Naive B cell (primary cell): Measurements from ENCODE around the gene GAB2. TPM values are rescaled to one million over a fixed set of nuclear protein-coding genes. Genes with fewer than 3 reads are reported as not detected.
"Not testable (repeated sequence)": the region's sequence is repeated elsewhere in the genome, so short reads cannot be mapped to it uniquely, and the experiment has no call there.

ENCODE experiments used
- ATAC-seq, 2 donors: fragments of 150-1000 bp; cut with Tn5 transposase; 2 replicates each; pipeline ENCODE4 v1.10.0; 2021; ENCODE audit warnings: low read depth in 2 of 2, mild to moderate bottlenecking in 2 of 2, moderate library complexity in 2 of 2
- DNase-seq: peaks from one replicate; pipeline ENCODE4 v3.0.0; 2022
- H3K27ac Mint-ChIP-seq, 6 donors: one replicate each; pipeline ENCODE4 v1.8.0; 2020 to 2022; ENCODE audit warnings: mild to moderate bottlenecking in 6 of 6, mixed read lengths in 6 of 6, moderate library complexity in 5 of 6, inconsistent platforms in 2 of 6
- H3K27me3 Mint-ChIP-seq, 3 donors: one replicate each; pipeline ENCODE4 v1.8.0; 2021 to 2022; ENCODE audit warnings: mixed read lengths in 3 of 3, mild to moderate bottlenecking in 1 of 3
- H3K36me3 Mint-ChIP-seq, 2 donors: one replicate each; pipeline ENCODE4 v1.8.0; 2020 to 2022; ENCODE audit warnings: mixed read lengths in 2 of 2, inconsistent platforms in 1 of 2, mild to moderate bottlenecking in 1 of 2
- H3K4me1 Mint-ChIP-seq, 3 donors: one replicate each; pipeline ENCODE4 v1.8.0; 2020 to 2022; ENCODE audit warnings: mixed read lengths in 3 of 3, inconsistent platforms in 1 of 3, mild to moderate bottlenecking in 1 of 3, moderate library complexity in 1 of 3
- H3K4me3 Mint-ChIP-seq, 8 donors: one replicate each; pipeline ENCODE4 v1.8.0; 2020 to 2022; ENCODE audit warnings: mild to moderate bottlenecking in 8 of 8, mixed read lengths in 8 of 8, moderate library complexity in 8 of 8, inconsistent platforms in 2 of 8
- H3K9me3 Mint-ChIP-seq, 7 donors: one replicate each; pipeline ENCODE4 v1.8.0; 2020 to 2022; ENCODE audit warnings: mixed read lengths in 7 of 7, mild to moderate bottlenecking in 5 of 7, inconsistent platforms in 2 of 7, moderate library complexity in 1 of 7
- polyA plus RNA-seq, 6 donors: library from polyadenylated mRNA; unstranded; fragments of 300-500 nt; fragmentation: Illumina TruSeq; gene quantifications; one replicate each; pipeline ENCODE4 v1.2.3, GENCODE V29; 2021; ENCODE audit warnings: low read depth in 6 of 6

Gene GAB2
- polyA plus RNA-seq, 6 donors from 2014 or later, result 0.71 to 4.2 (median 2.2) TPM

GRCh38 chr11:78241475-78241874 lies 176.1 kb downstream of the GAB2 start:
- H3K4me3 Mint-ChIP-seq, result no peak overlapping the region
- DNase-seq, result no peak
- peaks cover 8 to 15% (median 10%) of the 10 kb centered on the region in 3 donors for H3K4me1 Mint-ChIP-seq
- peaks cover 11 to 38% (median 25%) of the 10 kb centered on the region in 7 donors for H3K9me3 Mint-ChIP-seq
- no peak for ATAC-seq
- no peaks in the 10 kb centered on the region for H3K27me3 Mint-ChIP-seq
- H3K36me3 Mint-ChIP-seq, result peaks cover 8 to 32% of the 10 kb centered on the region in 2 donors
- no peak overlapping the region for H3K27ac Mint-ChIP-seq

DNA sequence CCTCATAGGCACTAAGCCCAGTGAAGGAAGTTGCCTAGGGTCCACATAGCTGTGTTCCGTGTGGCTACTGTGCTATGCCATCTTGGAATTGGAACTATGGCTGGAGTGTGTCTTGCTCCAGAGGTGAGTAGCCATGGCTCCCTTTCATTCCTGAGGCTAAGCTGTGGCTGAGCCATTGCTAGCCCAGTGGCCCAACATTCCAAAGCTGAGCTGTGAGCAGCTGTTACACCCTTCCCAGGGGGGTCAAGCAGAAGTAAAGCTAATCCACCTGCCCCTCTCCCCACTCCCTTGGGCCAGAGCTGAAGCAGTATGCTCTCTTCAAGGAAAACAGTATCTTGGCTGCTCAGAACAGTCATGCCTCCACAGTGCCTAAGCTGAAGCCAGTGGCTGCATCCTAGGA lies 177.8 kb downstream of the GAB2 start:
- Mint-ChIP-seq H3K27me3 (no peaks in the 10 kb centered on the region), H3K27ac (no peak overlapping the region), H3K9me3 (peaks cover 11 to 35% (median 21%) of the 10 kb centered on the region in 7 donors), H3K4me1 (peaks cover 8 to 15% (median 12%) of the 10 kb centered on the region in 3 donors), H3K36me3 (peaks cover 8 to 26% of the 10 kb centered on the region in 2 donors), H3K4me3 (no peak overlapping the region)
- ATAC-seq, result no peak
- no peak for DNase-seq

DNA sequence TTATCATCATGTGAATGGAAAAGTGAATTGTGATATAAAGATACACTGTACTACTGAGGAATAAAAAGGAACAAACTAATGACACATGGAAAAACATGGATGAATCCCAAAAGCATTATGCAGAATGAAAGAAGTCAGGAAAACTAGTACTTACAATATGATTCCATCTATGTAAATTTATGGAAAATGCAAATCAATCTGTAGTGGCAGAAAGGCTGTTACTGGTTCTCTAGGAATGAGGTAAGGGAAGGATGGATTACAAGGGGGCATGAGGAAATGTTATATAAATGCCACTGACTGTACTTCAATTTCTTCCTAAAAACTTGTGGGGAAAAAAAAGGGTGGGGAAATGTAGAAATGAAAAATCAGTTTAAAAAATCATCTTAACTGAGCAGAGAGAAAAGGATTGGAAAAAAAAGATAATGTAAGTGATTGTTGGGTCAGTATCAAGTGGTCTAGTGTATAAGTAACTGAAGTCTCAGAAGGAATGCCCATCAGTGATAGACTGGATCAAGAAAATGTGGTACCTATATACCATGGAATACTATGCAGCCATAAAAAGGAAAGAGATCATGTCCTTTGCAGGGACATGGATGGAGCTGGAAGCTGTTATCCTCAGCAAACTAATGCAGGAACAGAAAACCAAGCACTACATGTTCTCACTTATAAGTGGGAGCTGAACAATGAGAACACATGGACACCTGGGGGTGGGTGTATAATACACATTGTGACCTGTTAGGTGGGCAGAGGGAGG lies 180.2 kb downstream of the GAB2 start:
- Mint-ChIP-seq H3K9me3 (peaks cover 11 to 24% (median 18%) of the 10 kb centered on the region in 7 donors), H3K4me1 (peaks cover 0 to 6% (median 4%) of the 10 kb centered on the region in 3 donors), H3K27me3 (no peaks in the 10 kb centered on the region), H3K36me3 (peaks cover 8 to 26% of the 10 kb centered on the region in 2 donors), H3K27ac (no peak overlapping the region), H3K4me3 (no peak overlapping the region)
- DNase-seq (no peak), ATAC-seq (no peak)

GRCh38 chr11:78234006-78234405 lies 183.6 kb downstream of the GAB2 start:
- H3K9me3 Mint-ChIP-seq, result peaks cover 0 to 9% (median 2%) of the 10 kb centered on the region in 7 donors
- peaks cover 8 to 13% (median 9%) of the 10 kb centered on the region in 3 donors for H3K4me1 Mint-ChIP-seq
- H3K36me3 Mint-ChIP-seq, result peaks cover 0 to 14% of the 10 kb centered on the region in 2 donors
- ATAC-seq (no peak), DNase-seq (no peak)
- H3K4me3 Mint-ChIP-seq, result no peak overlapping the region
- H3K27ac Mint-ChIP-seq, result no peak overlapping the region
- H3K27me3 Mint-ChIP-seq, result no peaks in the 10 kb centered on the region

DNA sequence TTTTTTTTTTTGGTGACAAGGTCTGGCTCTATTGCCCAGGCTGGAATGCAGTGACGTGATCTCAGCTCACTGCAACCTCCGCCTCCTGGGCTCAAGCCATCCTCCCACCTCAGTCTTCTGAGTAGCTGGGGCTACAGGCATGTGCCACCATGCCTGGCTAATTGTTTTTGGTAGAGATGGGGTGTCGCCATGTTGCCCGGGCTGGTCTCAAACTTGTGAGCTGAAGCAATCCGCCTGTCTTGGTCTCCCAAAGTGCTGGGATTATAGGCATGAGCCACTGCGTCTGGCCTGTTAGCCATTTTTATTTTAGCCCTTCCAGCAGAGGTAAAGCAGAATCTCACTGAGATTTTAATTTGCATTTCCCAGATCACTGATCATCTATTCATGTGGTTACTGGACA lies 184.6 kb downstream of the GAB2 start:
- H3K9me3 Mint-ChIP-seq, H3K4me3 Mint-ChIP-seq, H3K27me3 Mint-ChIP-seq, DNase-seq, ATAC-seq: not testable (repeated sequence)
- Mint-ChIP-seq H3K27ac (peak overlapping the region in 1 of 6 donors; percentile 14), H3K4me1 (peaks cover 17 to 22% (median 19%) of the 10 kb centered on the region in 3 donors), H3K36me3 (peaks cover 0 to 13% of the 10 kb centered on the region in 2 donors)

DNA sequence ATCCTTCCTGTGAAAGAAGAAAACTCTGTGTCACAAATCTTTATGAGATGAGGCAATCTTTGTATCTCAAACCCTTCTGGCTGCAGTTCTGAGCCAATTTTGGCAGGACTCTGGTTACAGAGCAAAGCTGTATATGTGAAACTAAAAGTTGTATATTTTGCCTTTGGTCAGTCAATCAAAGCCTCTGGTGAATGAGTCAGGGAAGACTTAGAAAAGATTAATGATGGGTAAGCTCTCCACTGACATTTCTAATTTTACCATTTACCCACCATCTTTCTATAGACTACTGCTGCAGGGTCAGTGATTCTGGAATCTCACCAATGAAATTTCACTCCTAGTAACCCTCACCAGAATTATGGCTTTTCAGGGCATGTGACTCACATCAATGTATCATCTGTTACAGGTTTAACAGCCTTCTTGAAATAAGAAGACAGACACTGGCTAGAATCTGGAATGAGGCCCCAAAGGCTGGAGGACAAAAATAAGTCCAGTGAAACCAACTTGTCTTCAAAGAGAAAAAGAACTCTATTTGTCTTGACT lies 185.6 kb downstream of the GAB2 start:
- no peak overlapping the region for H3K4me3 Mint-ChIP-seq
- H3K4me1 Mint-ChIP-seq, result peaks cover 28 to 29% (median 28%) of the 10 kb centered on the region in 3 donors
- DNase-seq (no peak), ATAC-seq (no peak)
- H3K27ac Mint-ChIP-seq, result peak overlapping the region in 1 of 6 donors; percentile 39
- peaks cover 0 to under 1% (median 0%) of the 10 kb centered on the region in 7 donors for H3K9me3 Mint-ChIP-seq
- H3K27me3 Mint-ChIP-seq, result no peaks in the 10 kb centered on the region
- peaks cover 0 to 2% of the 10 kb centered on the region in 2 donors for H3K36me3 Mint-ChIP-seq

DNA sequence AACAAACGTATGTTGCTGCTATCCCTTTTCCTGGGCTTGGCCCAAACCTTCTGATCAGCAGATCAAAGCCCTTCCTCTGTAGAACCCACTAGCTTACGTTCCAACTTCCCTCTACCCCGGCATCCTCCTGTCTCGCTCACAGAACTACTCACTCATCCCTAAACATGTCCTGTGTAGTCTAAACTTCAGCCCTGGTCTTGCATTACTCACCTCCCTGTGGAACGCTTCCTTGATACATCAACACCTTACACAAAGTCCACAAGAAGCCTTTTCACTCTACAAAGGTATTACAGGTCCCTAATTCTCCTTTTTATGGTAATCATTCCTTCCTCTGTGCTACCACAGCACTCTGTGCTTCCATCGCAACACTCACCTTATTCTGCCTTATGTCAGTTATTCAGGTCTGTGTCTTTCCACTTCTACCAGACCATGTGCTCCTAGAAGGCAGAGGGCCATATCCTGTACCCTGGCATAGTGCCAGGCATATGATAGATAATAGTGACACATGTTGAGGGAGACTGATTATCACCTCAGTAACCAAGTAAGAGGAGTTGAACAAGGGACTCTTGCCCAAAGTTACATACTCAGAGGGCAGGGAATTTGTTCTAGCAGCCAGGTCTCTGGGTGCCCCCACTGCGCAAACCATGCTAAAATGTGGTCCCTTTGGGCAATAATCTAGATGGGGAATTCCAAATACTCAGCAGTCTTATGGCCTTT lies 187.3 kb downstream of the GAB2 start:
- Mint-ChIP-seq H3K9me3 (no peaks in the 10 kb centered on the region), H3K27me3 (no peaks in the 10 kb centered on the region), H3K27ac (peak overlapping the region in 3 of 6 donors; percentile 5 to 21 (median 11)), H3K4me3 (no peak overlapping the region), H3K36me3 (no peaks in the 10 kb centered on the region), H3K4me1 (peaks cover 29 to 38% (median 34%) of the 10 kb centered on the region in 3 donors)
- DNase-seq, result no peak
- ATAC-seq, result no peak

GRCh38 chr11:78229106-78229505 lies 188.5 kb downstream of the GAB2 start:
- Mint-ChIP-seq H3K36me3 (no peaks in the 10 kb centered on the region), H3K27ac (peak overlapping the region in 2 of 6 donors; percentile 55 to 81), H3K9me3 (no peaks in the 10 kb centered on the region), H3K4me3 (peak overlapping the region in 1 of 8 donors; percentile 12), H3K27me3 (no peaks in the 10 kb centered on the region), H3K4me1 (peaks cover 39 to 50% (median 46%) of the 10 kb centered on the region in 3 donors)
- no peak for ATAC-seq
- no peak for DNase-seq

DNA sequence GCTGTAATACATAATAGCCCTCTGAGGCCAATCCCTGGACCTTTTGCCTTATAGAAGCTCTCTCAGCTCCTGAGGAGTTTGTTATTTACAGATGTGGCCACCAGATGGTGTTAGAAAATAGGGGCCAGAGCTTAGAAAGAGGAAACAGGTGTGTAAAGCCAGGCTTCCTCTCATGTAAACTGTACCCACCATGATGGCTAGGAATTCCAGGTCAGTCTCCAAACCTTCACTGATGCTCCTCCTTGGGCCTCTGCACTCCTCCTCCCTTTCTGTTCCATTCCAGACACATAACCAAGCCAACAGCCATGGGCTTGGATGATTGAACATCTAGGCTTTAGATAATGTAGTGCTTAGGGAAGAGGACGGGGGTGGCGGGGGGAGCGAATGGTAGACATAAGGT lies 189.2 kb downstream of the GAB2 start:
- H3K27ac Mint-ChIP-seq, result peak overlapping the region; percentile 32 to 95 (median 89)
- no peaks in the 10 kb centered on the region for H3K36me3 Mint-ChIP-seq
- peaks cover 43 to 56% (median 53%) of the 10 kb centered on the region in 3 donors for H3K4me1 Mint-ChIP-seq
- peak overlapping the region in 3 of 8 donors; percentile 24 to 75 (median 74) for H3K4me3 Mint-ChIP-seq
- no peaks in the 10 kb centered on the region for H3K27me3 Mint-ChIP-seq
- DNase-seq (peak; percentile 52), ATAC-seq (peak; percentile 71 to 74)
- no peaks in the 10 kb centered on the region for H3K9me3 Mint-ChIP-seq

DNA sequence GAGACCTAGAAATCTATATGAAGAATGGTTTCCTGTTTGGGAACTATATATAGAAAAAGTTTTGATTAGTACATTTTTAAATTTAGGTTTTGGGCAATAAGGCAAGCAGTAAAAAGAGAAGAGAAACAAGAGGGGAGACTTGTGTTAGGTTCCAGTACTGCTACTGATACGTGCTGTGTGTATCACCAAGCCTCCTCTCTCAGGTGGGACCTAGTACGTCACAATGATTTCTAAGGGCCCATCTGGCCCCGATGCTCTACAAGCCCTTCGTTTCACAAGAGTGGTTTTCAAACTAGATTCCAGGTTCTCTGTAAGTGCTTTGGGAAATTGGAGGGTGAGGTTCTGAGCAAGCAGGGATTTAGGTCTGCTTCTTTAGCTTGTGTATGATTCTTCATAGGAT lies 189.7 kb downstream of the GAB2 start:
- H3K4me1 Mint-ChIP-seq, result peaks cover 48 to 62% (median 58%) of the 10 kb centered on the region in 3 donors
- H3K36me3 Mint-ChIP-seq, result no peaks in the 10 kb centered on the region
- no peaks in the 10 kb centered on the region for H3K27me3 Mint-ChIP-seq
- no peaks in the 10 kb centered on the region for H3K9me3 Mint-ChIP-seq
- H3K4me3 Mint-ChIP-seq, result peak overlapping the region in 7 of 8 donors; percentile 18 to 80 (median 38)
- DNase-seq (peak; percentile 44), ATAC-seq (peak; percentile 77 to 79)
- peak overlapping the region; percentile 32 to 95 (median 89) for H3K27ac Mint-ChIP-seq

- Mint-ChIP-seq H3K27me3 (no peaks in the 10 kb centered on the region), H3K9me3 (no peaks in the 10 kb centered on the region), H3K27ac (peak overlapping the region in 5 of 6 donors; percentile 7 to 86 (median 44)), H3K36me3 (no peaks in the 10 kb centered on the region), H3K4me1 (peaks cover 48 to 66% (median 59%) of the 10 kb centered on the region in 3 donors), H3K4me3 (peak overlapping the region in 6 of 8 donors; percentile 18 to 80 (median 50))
- ATAC-seq (no peak), DNase-seq (no peak)
Measured at GRCh38 chr11:78226684-78227680, 190.6 kb downstream of the GAB2 start.

- Mint-ChIP-seq H3K4me1 (peaks cover 52 to 73% (median 63%) of the 10 kb centered on the region in 3 donors), H3K4me3 (peak overlapping the region in 5 of 8 donors; percentile 43 to 87 (median 55)), H3K36me3 (peaks cover 4 to 13% of the 10 kb centered on the region in 2 donors), H3K27ac (peak overlapping the region; percentile 8 to 68 (median 54)), H3K27me3 (no peaks in the 10 kb centered on the region), H3K9me3 (no peaks in the 10 kb centered on the region)
- no peak for ATAC-seq
- no peak for DNase-seq
Measured at GRCh38 chr11:78224906-78225420, 192.7 kb downstream of the GAB2 start.
